Measurements from ENCODE around the gene LPA. TPM values are rescaled to one million over a fixed set of nuclear protein-coding genes. Genes with fewer than 3 reads are reported as not detected.
"Not testable (repeated sequence)": the region's sequence is repeated elsewhere in the genome, so short reads cannot be mapped to it uniquely, and the experiment has no call there.

LPA gene
- total RNA-seq, 1 donor from 2014 or later, result 1.3 TPM

- no peak for DNase-seq (ENCODE audit: low spot score in 2 of 2, unreplicated experiment in 2 of 2)
- no peaks in the 10 kb centered on the region for H3K4me1 Mint-ChIP-seq
- no peak overlapping the region for H3K27ac Mint-ChIP-seq
- TF ChIP-seq CTCF (IDR thresholded peaks at IDR 0.05; ENCODE audit: unreplicated experiment), result no peak
- H3K4me3 Mint-ChIP-seq, result peak overlapping the region; percentile 51
- no peaks in the 10 kb centered on the region for H3K9me3 Mint-ChIP-seq
- H3K36me3 Mint-ChIP-seq, result no peaks in the 10 kb centered on the region
- peaks cover 43% of the 10 kb centered on the region for H3K27me3 Mint-ChIP-seq (ENCODE audit: low read depth)
Measured at GRCh38 chr6:160678744-160679401, 14.8 kb upstream of the LPA start.

- H3K27ac Mint-ChIP-seq, result no peak overlapping the region
- no peak for DNase-seq (ENCODE audit: low spot score in 2 of 2, unreplicated experiment in 2 of 2)
- H3K9me3 Mint-ChIP-seq, result peaks cover 6% of the 10 kb centered on the region
- no peak overlapping the region for H3K4me3 Mint-ChIP-seq
- H3K36me3 Mint-ChIP-seq, result no peaks in the 10 kb centered on the region
- no peaks in the 10 kb centered on the region for H3K4me1 Mint-ChIP-seq
- H3K27me3 Mint-ChIP-seq (ENCODE audit: low read depth), result peaks cover 45% of the 10 kb centered on the region
- TF ChIP-seq CTCF (IDR thresholded peaks at IDR 0.05; ENCODE audit: unreplicated experiment), result no peak
Measured at GRCh38 chr6:160678230-160678629, 14.2 kb upstream of the LPA start.

GRCh38 chr6:160676418-160676817, 12.3 kb upstream of the LPA start:
- not testable (repeated sequence) for H3K4me3 Mint-ChIP-seq; H3K4me1 Mint-ChIP-seq; H3K27ac Mint-ChIP-seq; H3K36me3 Mint-ChIP-seq; DNase-seq (ENCODE audit: low spot score in 2 of 2, unreplicated experiment in 2 of 2)
- Mint-ChIP-seq H3K9me3 (peaks cover 18% of the 10 kb centered on the region), H3K27me3 (ENCODE audit: low read depth) (peaks cover 46% of the 10 kb centered on the region)

- H3K4me1 Mint-ChIP-seq, result no peaks in the 10 kb centered on the region
- no peak for DNase-seq (ENCODE audit: low spot score in 2 of 2, unreplicated experiment in 2 of 2)
- peaks cover 9% of the 10 kb centered on the region for H3K27me3 Mint-ChIP-seq (ENCODE audit: low read depth)
- no peaks in the 10 kb centered on the region for H3K36me3 Mint-ChIP-seq
- H3K4me3 Mint-ChIP-seq, result no peak overlapping the region
- TF ChIP-seq CTCF (IDR thresholded peaks at IDR 0.05; ENCODE audit: unreplicated experiment), result no peak
- H3K27ac Mint-ChIP-seq, result no peak overlapping the region
- H3K9me3 Mint-ChIP-seq, result peaks cover 16% of the 10 kb centered on the region
Measured at GRCh38 chr6:160668589-160668988, 4.5 kb upstream of the LPA start.

- Mint-ChIP-seq H3K4me1 (no peaks in the 10 kb centered on the region), H3K4me3 (no peak overlapping the region), H3K9me3 (peaks cover 8% of the 10 kb centered on the region), H3K36me3 (no peaks in the 10 kb centered on the region), H3K27ac (no peak overlapping the region), H3K27me3 (ENCODE audit: low read depth) (peaks cover 8% of the 10 kb centered on the region)
- no peak for DNase-seq (ENCODE audit: low spot score in 2 of 2, unreplicated experiment in 2 of 2)
- TF ChIP-seq CTCF (IDR thresholded peaks at IDR 0.05; ENCODE audit: unreplicated experiment), result no peak
Measured at GRCh38 chr6:160667639-160668481, 3.8 kb upstream of the LPA start.

GRCh38 chr6:160662842-160663241, 1.2 kb downstream of the LPA start:
- H3K4me1 Mint-ChIP-seq, result no peaks in the 10 kb centered on the region
- H3K36me3 Mint-ChIP-seq, result no peaks in the 10 kb centered on the region
- H3K4me3 Mint-ChIP-seq, result no peak overlapping the region
- TF ChIP-seq CTCF (IDR thresholded peaks at IDR 0.05; ENCODE audit: unreplicated experiment), result no peak
- H3K27me3 Mint-ChIP-seq (ENCODE audit: low read depth), result peaks cover 7% of the 10 kb centered on the region
- no peak overlapping the region for H3K27ac Mint-ChIP-seq
- no peak for DNase-seq (ENCODE audit: low spot score in 2 of 2, unreplicated experiment in 2 of 2)
- peaks cover 12% of the 10 kb centered on the region for H3K9me3 Mint-ChIP-seq
